ENCODE measurements around the gene C16orf87. TPM values are rescaled to one million over a fixed set of nuclear protein-coding genes. Genes with fewer than 3 reads are reported as not detected.

C16orf87 gene
- total RNA-seq, 1 donor from 2014 or later, result 5.3 TPM

DNA sequence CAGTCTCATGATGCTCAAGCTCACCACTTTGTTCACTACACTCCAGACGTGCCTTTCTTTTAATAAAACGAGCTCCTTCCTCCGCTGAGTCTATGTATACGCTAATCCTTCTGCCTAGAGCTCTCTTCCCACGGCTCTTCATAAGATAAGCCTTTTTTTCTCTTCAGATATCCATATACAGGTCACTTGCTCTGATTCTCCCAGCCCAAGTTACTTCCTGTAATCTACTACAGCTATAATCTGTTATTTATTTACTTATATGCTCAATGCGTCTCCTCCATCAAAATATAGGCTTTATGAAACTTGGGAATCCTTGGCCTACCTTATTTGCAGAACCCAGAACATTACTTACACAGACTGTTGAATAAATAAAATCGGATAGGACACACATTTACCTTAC, 17.4 kb downstream of the C16orf87 start:
- FAIRE-seq (no peak), DNase-seq (ENCODE audit: low read depth) (no peak)
- TF ChIP-seq, protein P1, sequence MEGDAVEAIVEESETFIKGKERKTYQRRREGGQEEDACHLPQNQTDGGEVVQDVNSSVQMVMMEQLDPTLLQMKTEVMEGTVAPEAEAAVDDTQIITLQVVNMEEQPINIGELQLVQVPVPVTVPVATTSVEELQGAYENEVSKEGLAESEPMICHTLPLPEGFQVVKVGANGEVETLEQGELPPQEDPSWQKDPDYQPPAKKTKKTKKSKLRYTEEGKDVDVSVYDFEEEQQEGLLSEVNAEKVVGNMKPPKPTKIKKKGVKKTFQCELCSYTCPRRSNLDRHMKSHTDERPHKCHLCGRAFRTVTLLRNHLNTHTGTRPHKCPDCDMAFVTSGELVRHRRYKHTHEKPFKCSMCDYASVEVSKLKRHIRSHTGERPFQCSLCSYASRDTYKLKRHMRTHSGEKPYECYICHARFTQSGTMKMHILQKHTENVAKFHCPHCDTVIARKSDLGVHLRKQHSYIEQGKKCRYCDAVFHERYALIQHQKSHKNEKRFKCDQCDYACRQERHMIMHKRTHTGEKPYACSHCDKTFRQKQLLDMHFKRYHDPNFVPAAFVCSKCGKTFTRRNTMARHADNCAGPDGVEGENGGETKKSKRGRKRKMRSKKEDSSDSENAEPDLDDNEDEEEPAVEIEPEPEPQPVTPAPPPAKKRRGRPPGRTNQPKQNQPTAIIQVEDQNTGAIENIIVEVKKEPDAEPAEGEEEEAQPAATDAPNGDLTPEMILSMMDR (IDR thresholded peaks at IDR 0.05; ENCODE audit: insufficient read depth, low read length, severe bottlenecking), result no peak
- Histone ChIP-seq H3K36me3 (ENCODE audit: control insufficient read depth, insufficient read depth, low read length) (no peaks in the 10 kb centered on the region), H3K27me3 (ENCODE audit: control insufficient read depth, insufficient read depth, low read length) (no peaks in the 10 kb centered on the region), H3K4me3 (ENCODE audit: low read depth, low read length) (no peak overlapping the region)

DNA sequence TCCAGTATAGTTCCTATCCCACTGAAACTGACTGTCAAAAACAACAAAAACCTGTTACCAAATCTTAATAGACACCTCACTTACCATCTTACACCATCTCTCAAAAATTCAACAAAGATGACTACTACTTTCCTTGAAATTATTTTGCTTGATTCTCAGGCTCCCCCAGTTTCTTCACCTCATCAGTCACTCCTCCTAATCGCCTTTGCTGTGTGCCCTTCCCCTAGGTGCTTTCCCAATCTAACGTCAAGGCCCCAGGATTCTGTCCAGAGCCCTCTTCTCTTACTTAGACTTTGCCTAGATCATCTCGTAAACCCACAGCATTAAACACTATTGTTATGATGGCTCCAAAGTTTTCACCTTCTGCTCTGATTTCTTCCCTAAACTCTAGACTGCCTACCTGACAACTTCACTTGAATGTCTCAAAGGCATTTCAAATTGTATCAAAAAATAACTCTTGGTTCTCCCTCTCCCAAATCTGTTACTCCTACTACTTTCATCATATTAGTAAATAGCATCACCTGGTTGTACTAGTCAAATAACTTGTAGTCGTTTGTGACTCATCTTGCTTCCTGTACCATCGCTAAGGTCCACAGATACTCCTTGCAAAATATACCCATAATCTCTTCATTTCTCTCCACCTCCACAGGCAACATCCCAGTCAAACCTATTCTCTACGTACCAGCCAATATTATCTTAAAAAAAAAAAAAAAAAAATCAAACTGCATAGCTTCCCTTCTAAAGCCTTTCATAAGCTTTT, 18.0 kb downstream of the C16orf87 start:
- DNase-seq (ENCODE audit: low read depth), result peak; percentile 33
- Histone ChIP-seq H3K4me3 (ENCODE audit: low read depth, low read length) (no peak overlapping the region), H3K27me3 (ENCODE audit: control insufficient read depth, insufficient read depth, low read length) (no peaks in the 10 kb centered on the region), H3K36me3 (ENCODE audit: control insufficient read depth, insufficient read depth, low read length) (no peaks in the 10 kb centered on the region)
- no peak for FAIRE-seq
- TF ChIP-seq, protein P1 (IDR thresholded peaks at IDR 0.05; ENCODE audit: insufficient read depth, low read length, severe bottlenecking), result no peak

GRCh38 chr16:46811682-46812081, 19.3 kb downstream of the C16orf87 start:
- no peak overlapping the region for H3K4me3 ChIP-seq (ENCODE audit: low read depth, low read length)
- FAIRE-seq (no peak), DNase-seq (ENCODE audit: low read depth) (no peak)
- no peaks in the 10 kb centered on the region for H3K27me3 ChIP-seq (ENCODE audit: control insufficient read depth, insufficient read depth, low read length)
- TF ChIP-seq, protein P1 (IDR thresholded peaks at IDR 0.05; ENCODE audit: insufficient read depth, low read length, severe bottlenecking), result no peak
- no peaks in the 10 kb centered on the region for H3K36me3 ChIP-seq (ENCODE audit: control insufficient read depth, insufficient read depth, low read length)

DNA sequence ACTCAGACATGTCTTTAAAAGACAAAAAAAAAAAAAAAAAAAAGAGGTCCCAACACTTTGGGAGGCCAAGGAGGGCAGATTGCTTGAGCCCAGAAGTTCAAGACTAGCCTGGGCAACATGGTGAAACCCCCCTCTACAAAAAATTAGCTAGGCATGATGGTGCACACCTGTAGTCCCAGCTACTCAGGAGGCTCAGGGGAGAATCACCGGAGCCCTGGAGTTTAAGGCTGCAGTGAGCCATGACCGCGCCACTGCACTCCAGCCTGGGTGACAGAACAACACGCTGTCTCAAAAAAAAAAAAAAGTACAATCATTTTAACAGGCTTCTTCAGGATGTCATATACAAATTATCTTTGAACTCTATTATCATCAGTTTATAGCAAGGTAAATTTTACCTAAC, 22.0 kb downstream of the C16orf87 start:
- Histone ChIP-seq H3K36me3 (ENCODE audit: control insufficient read depth, insufficient read depth, low read length) (no peaks in the 10 kb centered on the region), H3K4me3 (ENCODE audit: low read depth, low read length) (no peak overlapping the region), H3K27me3 (ENCODE audit: control insufficient read depth, insufficient read depth, low read length) (no peaks in the 10 kb centered on the region)
- DNase-seq (ENCODE audit: low read depth) (no peak), FAIRE-seq (no peak)
- TF ChIP-seq, protein P1 (IDR thresholded peaks at IDR 0.05; ENCODE audit: insufficient read depth, low read length, severe bottlenecking), result no peak

DNA sequence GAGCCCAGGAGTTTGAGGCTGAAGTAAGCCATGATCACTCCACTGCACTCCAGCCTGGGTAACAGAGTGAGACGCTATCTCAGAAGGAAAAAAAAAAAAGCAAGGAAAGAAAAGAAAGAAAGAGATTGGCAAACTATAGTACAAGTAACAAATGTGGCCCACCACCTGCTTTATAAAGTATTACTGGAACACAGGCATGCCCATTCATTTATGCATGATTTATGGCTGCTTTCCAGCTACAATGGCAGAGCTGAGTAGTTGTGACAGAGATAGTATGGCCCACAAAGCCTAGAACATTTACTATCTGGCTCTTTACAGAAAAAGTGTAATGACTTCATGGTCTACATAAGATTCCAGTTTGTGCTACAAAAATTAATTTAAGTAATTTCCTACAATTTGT, 23.6 kb downstream of the C16orf87 start:
- H3K36me3 ChIP-seq (ENCODE audit: control insufficient read depth, insufficient read depth, low read length), result no peaks in the 10 kb centered on the region
- TF ChIP-seq, protein P1 (IDR thresholded peaks at IDR 0.05; ENCODE audit: insufficient read depth, low read length, severe bottlenecking), result no peak
- no peak overlapping the region for H3K4me3 ChIP-seq (ENCODE audit: low read depth, low read length)
- DNase-seq (ENCODE audit: low read depth) (no peak), FAIRE-seq (no peak)
- H3K27me3 ChIP-seq (ENCODE audit: control insufficient read depth, insufficient read depth, low read length), result no peaks in the 10 kb centered on the region

- DNase-seq (ENCODE audit: low read depth), result no peak
- no peaks in the 10 kb centered on the region for H3K27me3 ChIP-seq (ENCODE audit: control insufficient read depth, insufficient read depth, low read length)
- no peak for FAIRE-seq
- no peaks in the 10 kb centered on the region for H3K36me3 ChIP-seq (ENCODE audit: control insufficient read depth, insufficient read depth, low read length)
- TF ChIP-seq, protein P1 (IDR thresholded peaks at IDR 0.05; ENCODE audit: insufficient read depth, low read length, severe bottlenecking), result no peak
- H3K4me3 ChIP-seq (ENCODE audit: low read depth, low read length), result no peak overlapping the region
Observed at GRCh38 chr16:46803373-46803772, 27.6 kb downstream of the C16orf87 start.
